Activated CD8-positive, alpha-beta memory T cell treated with anti-CD3 and anti-CD28 coated beads, Interleukin-2, amount 50 U/mL, for 24 hours (primary cell): ENCODE results near the gene PDE1C.

ENCODE experiments used
- DNase-seq: peaks from one replicate; pipeline ENCODE4 v3.0.0-alpha.2; 2020; ENCODE audit errors: extremely low read depth

The PDE1C gene

GRCh38 chr7:31775556-31775955, 294.7 kb downstream of the PDE1C start:
- DNase-seq, result no peak

- no peak for DNase-seq
These were observed 298.0 kb downstream of the PDE1C start for GRCh38 chr7:31772211-31772610.

- no peak for DNase-seq
These were observed 302.4 kb downstream of the PDE1C start for GRCh38 chr7:31767686-31768358.

GRCh38 chr7:31764462-31764861, 305.7 kb downstream of the PDE1C start:
- no peak for DNase-seq

GRCh38 chr7:31763548-31763947, 306.7 kb downstream of the PDE1C start:
- DNase-seq, result no peak

GRCh38 chr7:31761646-31762045, 308.6 kb downstream of the PDE1C start:
- DNase-seq, result no peak

- no peak for DNase-seq
These were observed 311.5 kb downstream of the PDE1C start for GRCh38 chr7:31758755-31759154.

- no peak for DNase-seq
These were observed 318.5 kb downstream of the PDE1C start for GRCh38 chr7:31751726-31752125.

- DNase-seq, result no peak
These were observed 322.1 kb downstream of the PDE1C start for GRCh38 chr7:31748084-31748483.

- DNase-seq, result no peak
These were observed 322.7 kb downstream of the PDE1C start for GRCh38 chr7:31747553-31747952.

- DNase-seq, result no peak
These were observed 325.8 kb downstream of the PDE1C start for GRCh38 chr7:31744294-31744874.

- no peak for DNase-seq
These were observed 328.4 kb downstream of the PDE1C start for GRCh38 chr7:31741852-31742251.

- no peak for DNase-seq
These were observed 333.9 kb downstream of the PDE1C start for GRCh38 chr7:31735991-31736982.

GRCh38 chr7:31734456-31734855, 335.8 kb downstream of the PDE1C start:
- DNase-seq, result no peak

- no peak for DNase-seq
These were observed 340.9 kb downstream of the PDE1C start for GRCh38 chr7:31729195-31729804.

GRCh38 chr7:31724696-31725095, 345.5 kb downstream of the PDE1C start:
- no peak for DNase-seq

- no peak for DNase-seq
These were observed 349.8 kb downstream of the PDE1C start for GRCh38 chr7:31720366-31720765.

GRCh38 chr7:31716355-31716754, 353.9 kb downstream of the PDE1C start:
- no peak for DNase-seq

- DNase-seq, result no peak
These were observed 360.0 kb downstream of the PDE1C start for GRCh38 chr7:31710171-31710570.

- DNase-seq, result no peak
These were observed 363.1 kb downstream of the PDE1C start for GRCh38 chr7:31707089-31707488.

GRCh38 chr7:31705377-31705776, 364.8 kb downstream of the PDE1C start:
- no peak for DNase-seq

- no peak for DNase-seq
These were observed 367.9 kb downstream of the PDE1C start for GRCh38 chr7:31702354-31702753.
